Neutrophil (primary cell): ENCODE results near the gene SPRY1.

ENCODE experiments used
- H3K27ac ChIP-seq: fragments of 200-600 bp; sonication (generic); 2 replicates; pipeline ENCODE4 v1.5.1; 2016; ENCODE audit warnings: mild to moderate bottlenecking, moderate library complexity
- H3K27me3 ChIP-seq: fragments of 200-600 bp; sonication (generic); 2 replicates; pipeline ENCODE4 v1.6.0; 2016; ENCODE audit warnings: mild to moderate bottlenecking
- H3K36me3 ChIP-seq: fragments of 200-600 bp; sonication (generic); 2 replicates; pipeline ENCODE4 v1.5.1; 2017
- H3K4me1 ChIP-seq, 2 experiments: fragments of 200-600 bp in 1 of 2; sonication (generic) in 1 of 2; 1 replicate in 1 of 2; 2 replicates in 1 of 2; pipeline versions ENCODE4 v1.5.1 to v1.6.1; 2013 to 2016; ENCODE audit warnings: low read depth in 1 of 2, low read length in 1 of 2, mild to moderate bottlenecking in 1 of 2, moderate library complexity in 1 of 2; ENCODE audit not compliant: control insufficient read depth in 1 of 2, insufficient read depth in 1 of 2
- H3K4me3 ChIP-seq, 2 experiments: fragments of 200-600 bp in 1 of 2; sonication (generic) in 1 of 2; 1 replicate in 1 of 2; 2 replicates in 1 of 2; pipeline ENCODE4 v1.5.1; 2013 to 2016; ENCODE audit warnings: low read depth in 1 of 2, low read length in 1 of 2, mild to moderate bottlenecking in 1 of 2, moderate library complexity in 1 of 2
- H3K9me3 ChIP-seq: fragments of 200-600 bp; sonication (generic); 2 replicates; pipeline ENCODE4 v1.5.1; 2016
- CTCF ChIP-seq: fragments of 200-600 bp; sonication (generic); IDR thresholded peaks from 2 replicates; pipeline ENCODE4 v1.5.1; 2016; ENCODE audit warnings: antibody characterized with exemption

Gene SPRY1

GRCh38 chr4:123379392-123379791, 17.2 kb upstream of the SPRY1 start:
- TF ChIP-seq CTCF: no peak

GRCh38 chr4:123380728-123381716, 15.6 kb upstream of the SPRY1 start:
- H3K27me3 ChIP-seq: no peaks in the 10 kb centered on the region
- H3K27ac ChIP-seq: no peak overlapping the region
- TF ChIP-seq CTCF: no peak
- H3K36me3 ChIP-seq: no peaks in the 10 kb centered on the region
- no peaks in the 10 kb centered on the region for H3K9me3 ChIP-seq
- no peaks in the 10 kb centered on the region for H3K4me1 ChIP-seq
- H3K4me3 ChIP-seq: no peak overlapping the region

More at GRCh38 chr4:123379392-123379791, 17.2 kb upstream of the SPRY1 start:
- no peak overlapping the region for H3K4me3 ChIP-seq
- H3K27ac ChIP-seq: no peak overlapping the region
- H3K27me3 ChIP-seq: no peaks in the 10 kb centered on the region
- no peaks in the 10 kb centered on the region for H3K36me3 ChIP-seq
- H3K9me3 ChIP-seq: no peaks in the 10 kb centered on the region
- no peaks in the 10 kb centered on the region for H3K4me1 ChIP-seq

- no peaks in the 10 kb centered on the region for H3K9me3 ChIP-seq
- no peak overlapping the region for H3K4me3 ChIP-seq
- no peaks in the 10 kb centered on the region for H3K36me3 ChIP-seq
- no peaks in the 10 kb centered on the region for H3K27me3 ChIP-seq
- H3K4me1 ChIP-seq: no peaks in the 10 kb centered on the region
- no peak overlapping the region for H3K27ac ChIP-seq
- no peak for TF ChIP-seq CTCF
Observed at GRCh38 chr4:123381996-123382395, 14.6 kb upstream of the SPRY1 start.

- Histone ChIP-seq H3K27ac (no peak overlapping the region), H3K4me3 (no peak overlapping the region), H3K9me3 (no peaks in the 10 kb centered on the region), H3K36me3 (no peaks in the 10 kb centered on the region), H3K4me1 (no peaks in the 10 kb centered on the region), H3K27me3 (no peaks in the 10 kb centered on the region)
- TF ChIP-seq CTCF: no peak
Observed at GRCh38 chr4:123383566-123383965, 13.0 kb upstream of the SPRY1 start.

- H3K27ac ChIP-seq: no peak overlapping the region
- no peaks in the 10 kb centered on the region for H3K27me3 ChIP-seq
- no peaks in the 10 kb centered on the region for H3K9me3 ChIP-seq
- no peaks in the 10 kb centered on the region for H3K4me1 ChIP-seq
- TF ChIP-seq CTCF: no peak
- no peaks in the 10 kb centered on the region for H3K36me3 ChIP-seq
- no peak overlapping the region for H3K4me3 ChIP-seq
Observed at GRCh38 chr4:123386609-123387008, 10.0 kb upstream of the SPRY1 start.
